Activated B cell treated with CpG ODN at 0.5 μM for 24 hours (primary cell): ENCODE results near the gene DGKI. TPM values are rescaled to one million over a fixed set of nuclear protein-coding genes. Genes with fewer than 3 reads are reported as not detected.
"Not testable (repeated sequence)": the region's sequence is repeated elsewhere in the genome, so short reads cannot be mapped to it uniquely, and the experiment has no call there.

ENCODE experiments used
- ATAC-seq: fragments of 200-7000 bp; cut with Tn5 transposase; one replicate; pipeline ENCODE4 v1.10.0; 2021; ENCODE audit warnings: low read depth, mild to moderate bottlenecking, moderate library complexity
- CTCF ChIA-PET: fragments of 350-600 bp; sonication (Branson Sonifier 250); formaldehyde crosslinking; loops from one replicate; lab custom pipeline; 2021; ENCODE audit warnings: antibody characterized with exemption; lab: Charles Lee
- POLR2A ChIA-PET: fragments of 350-600 bp; sonication (Branson Sonifier 250); formaldehyde crosslinking; loops from one replicate; lab custom pipeline; 2021; ENCODE audit warnings: antibody characterized with exemption; lab: Charles Lee
- DNase-seq: peaks from one replicate; pipeline ENCODE4 v3.0.0; 2022
- H3K27ac Mint-ChIP-seq: one replicate; pipeline ENCODE4 v1.8.0; 2020; ENCODE audit warnings: mixed read lengths
- H3K27me3 Mint-ChIP-seq: one replicate; pipeline ENCODE4 v1.8.0; 2021; ENCODE audit warnings: mixed read lengths
- H3K36me3 Mint-ChIP-seq: one replicate; pipeline ENCODE4 v1.8.0; 2021; ENCODE audit warnings: low read depth, mixed read lengths
- H3K4me1 Mint-ChIP-seq: one replicate; pipeline ENCODE4 v1.8.0; 2021; ENCODE audit warnings: mixed read lengths
- H3K4me3 Mint-ChIP-seq: one replicate; pipeline ENCODE4 v1.8.0; 2020; ENCODE audit warnings: mild to moderate bottlenecking, mixed read lengths
- H3K9me3 Mint-ChIP-seq: one replicate; pipeline ENCODE4 v1.8.0; 2020; ENCODE audit warnings: mixed read lengths
- intact Hi-C: fragments of 100-400 bp; cut with micrococcal nuclease; formaldehyde crosslinking; loops from one replicate; pipeline ENCODE4 v1.15.1; 2024
- total RNA-seq: library from RNA; stranded (reverse); gene quantifications from 2 replicates; pipeline ENCODE4 v1.2.3, GENCODE V29; 2022
- TF ChIP-seq, protein P1 (sequence below): fragments of 200-600 bp; IDR thresholded peaks from one replicate; pipeline ENCODE4 v1.8.0; 2022; ENCODE audit warnings: antibody characterized with exemption, mild to moderate bottlenecking

DGKI gene
- total RNA-seq, 1 donor from 2014 or later = not detected

DNA sequence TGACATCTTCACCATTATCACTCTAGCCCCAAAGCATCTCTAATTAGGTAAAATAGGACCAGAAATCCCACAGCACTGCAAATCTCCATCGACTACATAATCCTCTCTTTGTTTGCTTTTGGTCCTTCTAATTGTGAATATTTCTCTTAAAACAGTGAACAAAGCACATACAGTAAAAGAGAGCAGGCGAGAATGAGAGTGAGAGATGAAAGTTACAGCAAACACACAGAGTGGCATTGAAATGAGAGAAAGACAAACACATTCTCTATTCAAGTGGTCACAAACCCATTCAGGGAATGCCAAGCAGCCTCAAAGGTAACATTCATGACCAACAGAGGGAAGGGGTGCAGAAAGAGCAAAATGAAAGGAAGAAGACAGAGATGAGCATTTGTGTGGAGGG is 393.4 kb downstream of the DGKI start:
- ChIA-PET CTCF (no interaction called here), POLR2A (no interaction called here)
- H3K27me3 Mint-ChIP-seq = no peaks in the 10 kb centered on the region
- no peak overlapping the region for H3K4me3 Mint-ChIP-seq
- ATAC-seq (no peak), DNase-seq (no peak)
- H3K27ac Mint-ChIP-seq = no peak overlapping the region
- intact Hi-C loops = loop anchor here (10.0 kb wide), 1 partner anchor 1049 kb away; no protein-coding TSS in a partner anchor
- TF ChIP-seq, protein P1, sequence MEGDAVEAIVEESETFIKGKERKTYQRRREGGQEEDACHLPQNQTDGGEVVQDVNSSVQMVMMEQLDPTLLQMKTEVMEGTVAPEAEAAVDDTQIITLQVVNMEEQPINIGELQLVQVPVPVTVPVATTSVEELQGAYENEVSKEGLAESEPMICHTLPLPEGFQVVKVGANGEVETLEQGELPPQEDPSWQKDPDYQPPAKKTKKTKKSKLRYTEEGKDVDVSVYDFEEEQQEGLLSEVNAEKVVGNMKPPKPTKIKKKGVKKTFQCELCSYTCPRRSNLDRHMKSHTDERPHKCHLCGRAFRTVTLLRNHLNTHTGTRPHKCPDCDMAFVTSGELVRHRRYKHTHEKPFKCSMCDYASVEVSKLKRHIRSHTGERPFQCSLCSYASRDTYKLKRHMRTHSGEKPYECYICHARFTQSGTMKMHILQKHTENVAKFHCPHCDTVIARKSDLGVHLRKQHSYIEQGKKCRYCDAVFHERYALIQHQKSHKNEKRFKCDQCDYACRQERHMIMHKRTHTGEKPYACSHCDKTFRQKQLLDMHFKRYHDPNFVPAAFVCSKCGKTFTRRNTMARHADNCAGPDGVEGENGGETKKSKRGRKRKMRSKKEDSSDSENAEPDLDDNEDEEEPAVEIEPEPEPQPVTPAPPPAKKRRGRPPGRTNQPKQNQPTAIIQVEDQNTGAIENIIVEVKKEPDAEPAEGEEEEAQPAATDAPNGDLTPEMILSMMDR = no peak
- no peaks in the 10 kb centered on the region for H3K36me3 Mint-ChIP-seq
- H3K9me3 Mint-ChIP-seq = no peaks in the 10 kb centered on the region
- H3K4me1 Mint-ChIP-seq = no peaks in the 10 kb centered on the region

DNA sequence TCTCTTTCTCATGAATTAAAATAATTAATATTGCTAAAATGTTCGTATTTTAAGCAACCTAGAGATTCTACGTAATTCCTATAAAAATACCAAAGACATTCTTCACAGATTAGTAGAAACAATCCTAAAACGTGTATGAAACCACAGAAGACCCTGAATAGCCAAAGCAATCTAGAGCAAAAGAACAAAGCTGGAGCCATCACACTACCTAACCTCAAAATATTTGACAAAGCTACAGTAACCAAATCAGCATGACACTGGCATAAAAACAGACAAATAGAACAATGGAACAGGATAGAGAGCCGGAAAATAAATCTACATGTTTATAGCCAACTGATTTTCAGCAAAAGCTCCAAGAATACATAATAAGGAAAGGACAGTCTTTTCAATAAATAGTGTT is 397.8 kb downstream of the DGKI start:
- intact Hi-C loops = no loop called here
- ChIA-PET POLR2A (no interaction called here), CTCF (no interaction called here)
- no peak overlapping the region for H3K4me3 Mint-ChIP-seq
- H3K36me3 Mint-ChIP-seq = no peaks in the 10 kb centered on the region
- DNase-seq (no peak), ATAC-seq (no peak)
- H3K27me3 Mint-ChIP-seq = no peaks in the 10 kb centered on the region
- no peak overlapping the region for H3K27ac Mint-ChIP-seq
- H3K9me3 Mint-ChIP-seq = no peaks in the 10 kb centered on the region
- no peaks in the 10 kb centered on the region for H3K4me1 Mint-ChIP-seq
- TF ChIP-seq, protein P1 = no peak

DNA sequence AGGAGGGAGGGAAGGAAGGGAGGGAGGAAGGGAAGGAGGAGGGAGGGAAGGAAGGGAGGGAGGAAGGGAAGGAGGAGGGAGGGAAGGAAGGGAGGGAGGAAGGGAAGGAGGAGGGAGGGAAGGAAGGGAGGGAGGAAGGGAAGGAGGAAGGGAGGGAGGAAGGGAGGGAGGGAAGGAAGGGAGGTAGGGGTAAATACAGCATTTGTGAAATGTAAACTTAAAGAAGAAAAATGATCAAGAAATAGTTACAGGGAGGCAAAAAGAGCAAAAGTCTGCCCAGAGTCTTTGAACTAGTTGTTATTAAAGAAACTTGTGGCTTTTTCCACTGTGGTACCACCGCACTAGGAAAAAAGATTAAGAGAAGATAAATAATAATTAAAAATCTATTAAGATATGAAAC is 398.2 kb downstream of the DGKI start:
- POLR2A ChIA-PET, H3K9me3 Mint-ChIP-seq, H3K27me3 Mint-ChIP-seq, DNase-seq, intact Hi-C loops, H3K4me1 Mint-ChIP-seq, CTCF ChIA-PET, H3K27ac Mint-ChIP-seq, H3K4me3 Mint-ChIP-seq, ATAC-seq, H3K36me3 Mint-ChIP-seq: not testable (repeated sequence)

DNA sequence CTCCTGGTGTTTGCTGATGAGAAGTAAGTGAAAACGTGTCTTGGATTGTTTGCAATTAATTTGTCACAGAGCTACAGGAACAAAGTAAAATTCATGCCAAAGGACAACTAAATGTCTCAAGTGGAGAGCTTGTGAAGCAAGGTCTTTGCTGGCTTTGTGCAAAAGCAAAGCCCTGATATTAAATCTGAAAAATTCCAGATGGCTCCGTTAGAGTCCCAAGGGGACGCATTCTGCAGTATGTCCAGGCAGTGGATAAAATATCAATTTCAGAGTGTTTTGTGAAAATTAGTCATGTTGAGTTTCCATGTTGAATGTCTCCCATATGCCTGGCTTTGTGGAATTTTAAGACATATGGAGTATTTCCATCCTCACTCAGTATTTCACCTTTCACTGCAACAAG is 400.7 kb downstream of the DGKI start:
- no peaks in the 10 kb centered on the region for H3K36me3 Mint-ChIP-seq
- intact Hi-C loops = no loop called here
- ChIA-PET CTCF (interaction anchor here (1.1 kb wide), 1 partner anchor 9 kb away, joined by 3 read pairs; no protein-coding TSS in a partner anchor), POLR2A (no interaction called here)
- no peaks in the 10 kb centered on the region for H3K4me1 Mint-ChIP-seq
- H3K27ac Mint-ChIP-seq = no peak overlapping the region
- TF ChIP-seq, protein P1 = no peak
- no peaks in the 10 kb centered on the region for H3K27me3 Mint-ChIP-seq
- DNase-seq = no peak
- no peaks in the 10 kb centered on the region for H3K9me3 Mint-ChIP-seq
- H3K4me3 Mint-ChIP-seq = no peak overlapping the region
- no peak for ATAC-seq

DNA sequence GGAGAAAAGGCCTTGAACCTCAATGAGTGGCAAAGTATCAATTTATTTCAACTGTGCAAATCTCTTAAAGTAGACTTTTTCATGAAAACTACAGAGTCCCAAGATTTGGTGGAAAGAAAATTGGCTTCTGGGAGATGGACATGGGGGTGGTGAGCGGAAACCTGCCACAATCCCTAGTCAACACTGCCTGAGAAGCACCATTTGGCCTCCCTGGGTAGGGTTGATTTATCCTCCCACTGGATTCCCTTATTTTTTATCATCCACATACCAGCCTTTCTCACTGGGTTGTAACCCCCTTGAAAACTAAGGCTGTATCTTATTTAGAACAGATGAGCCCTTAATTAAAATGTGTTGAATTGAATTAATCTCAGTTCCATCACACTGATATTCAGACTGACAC is 401.5 kb downstream of the DGKI start:
- no peaks in the 10 kb centered on the region for H3K27me3 Mint-ChIP-seq
- no peak for DNase-seq
- POLR2A ChIA-PET = no interaction called here
- no peak overlapping the region for H3K27ac Mint-ChIP-seq
- H3K4me3 Mint-ChIP-seq = no peak overlapping the region
- CTCF ChIA-PET = interaction anchor here (1.1 kb wide), 1 partner anchor 10 kb away, joined by 3 read pairs; no protein-coding TSS in a partner anchor
- no peaks in the 10 kb centered on the region for H3K36me3 Mint-ChIP-seq
- no peaks in the 10 kb centered on the region for H3K4me1 Mint-ChIP-seq
- TF ChIP-seq, protein P1 = no peak
- no peaks in the 10 kb centered on the region for H3K9me3 Mint-ChIP-seq
- intact Hi-C loops = no loop called here
- ATAC-seq = no peak

DNA sequence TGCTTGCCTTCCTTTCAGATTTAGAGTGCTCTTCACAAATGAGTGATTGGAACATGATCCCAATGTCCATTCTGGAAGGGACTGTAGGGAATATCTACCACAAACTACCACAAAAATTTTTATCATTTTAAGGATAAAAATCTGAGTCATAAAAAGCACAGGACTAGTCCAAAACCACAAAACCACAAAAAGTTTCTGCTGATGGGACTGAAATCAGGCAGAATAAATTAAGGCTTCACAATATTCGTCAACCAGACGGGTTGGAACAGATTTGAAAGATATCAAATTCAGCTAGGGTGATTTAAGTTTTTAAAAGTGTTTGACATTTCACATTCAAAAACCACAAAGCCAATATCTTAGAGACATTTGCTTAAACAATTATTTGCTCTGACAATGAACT is 403.2 kb downstream of the DGKI start:
- TF ChIP-seq, protein P1 = no peak
- Mint-ChIP-seq H3K27ac (no peak overlapping the region), H3K4me3 (no peak overlapping the region), H3K36me3 (no peaks in the 10 kb centered on the region), H3K4me1 (no peaks in the 10 kb centered on the region), H3K9me3 (no peaks in the 10 kb centered on the region), H3K27me3 (no peaks in the 10 kb centered on the region)
- no peak for DNase-seq
- POLR2A ChIA-PET = no interaction called here
- intact Hi-C loops = no loop called here
- no peak for ATAC-seq
- CTCF ChIA-PET = no interaction called here
